ENCODE measurements around the gene C1orf50. TPM values are rescaled to one million over a fixed set of nuclear protein-coding genes. Genes with fewer than 3 reads are reported as not detected.
"Not testable (repeated sequence)": the region's sequence is repeated elsewhere in the genome, so short reads cannot be mapped to it uniquely, and the experiment has no call there.

C1orf50 gene
- total RNA-seq, 1 donor from 2014 or later = 13.6 TPM

DNA sequence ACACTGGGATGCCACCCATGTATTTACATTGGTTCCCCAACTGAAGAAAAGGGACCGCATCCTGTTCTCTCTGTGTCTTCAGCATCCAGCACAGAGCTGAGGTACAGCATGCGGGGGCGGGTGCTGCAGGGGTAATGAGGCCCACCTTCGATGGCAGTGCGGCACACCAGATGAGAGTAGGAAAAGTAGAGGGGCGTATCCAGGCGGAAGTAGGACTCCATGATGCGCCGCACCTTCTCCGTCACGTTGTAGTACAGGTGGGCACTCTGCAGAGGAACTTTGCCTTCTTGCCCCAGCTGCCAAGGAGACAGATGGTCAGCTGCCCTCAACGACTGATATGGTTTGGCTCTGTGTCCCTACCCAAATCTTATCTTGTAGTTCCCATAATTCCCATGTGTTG, 17.0 kb upstream of the C1orf50 start:
- H3K4me1 Mint-ChIP-seq = no peaks in the 10 kb centered on the region
- H3K36me3 Mint-ChIP-seq (ENCODE audit: low read depth) = peaks cover 64% of the 10 kb centered on the region
- H3K9me3 Mint-ChIP-seq = peaks cover 5% of the 10 kb centered on the region

GRCh38 chr1:42751511-42752070, 15.5 kb upstream of the C1orf50 start:
- not testable (repeated sequence) for H3K4me1 Mint-ChIP-seq; H3K9me3 Mint-ChIP-seq; DNase-seq (ENCODE audit: low read depth, low spot score); H3K4me3 Mint-ChIP-seq; H3K27ac Mint-ChIP-seq (ENCODE audit: unreplicated experiment); H3K27me3 Mint-ChIP-seq (ENCODE audit: low read depth)
- peaks cover 64% of the 10 kb centered on the region for H3K36me3 Mint-ChIP-seq (ENCODE audit: low read depth)

More for the DNA sequence above, 17.0 kb upstream of the C1orf50 start:
- H3K27ac Mint-ChIP-seq (ENCODE audit: unreplicated experiment) = no peak overlapping the region
- no peak for TF ChIP-seq CTCF (conservative IDR thresholded peaks at IDR 0.05)
- no peak overlapping the region for H3K4me3 Mint-ChIP-seq
- no peaks in the 10 kb centered on the region for H3K27me3 Mint-ChIP-seq (ENCODE audit: low read depth)
- DNase-seq (ENCODE audit: low read depth, low spot score) = no peak

GRCh38 chr1:42752284-42752683, 14.8 kb upstream of the C1orf50 start:
- TF ChIP-seq CTCF (conservative IDR thresholded peaks at IDR 0.05) = no peak
- peaks cover 5% of the 10 kb centered on the region for H3K9me3 Mint-ChIP-seq
- H3K27ac Mint-ChIP-seq (ENCODE audit: unreplicated experiment) = peak overlapping the region; percentile 24
- peaks cover 62% of the 10 kb centered on the region for H3K36me3 Mint-ChIP-seq (ENCODE audit: low read depth)
- no peak for DNase-seq (ENCODE audit: low read depth, low spot score)
- no peaks in the 10 kb centered on the region for H3K27me3 Mint-ChIP-seq (ENCODE audit: low read depth)
- peaks cover 3% of the 10 kb centered on the region for H3K4me1 Mint-ChIP-seq
- no peak overlapping the region for H3K4me3 Mint-ChIP-seq

GRCh38 chr1:42753070-42753469, 14.0 kb upstream of the C1orf50 start:
- Mint-ChIP-seq H3K4me1 (peaks cover 3% of the 10 kb centered on the region), H3K4me3 (no peak overlapping the region), H3K36me3 (ENCODE audit: low read depth) (peaks cover 65% of the 10 kb centered on the region), H3K27me3 (ENCODE audit: low read depth) (no peaks in the 10 kb centered on the region), H3K27ac (ENCODE audit: unreplicated experiment) (no peak overlapping the region), H3K9me3 (peaks cover 5% of the 10 kb centered on the region)
- DNase-seq (ENCODE audit: low read depth, low spot score) = no peak
- no peak for TF ChIP-seq CTCF (conservative IDR thresholded peaks at IDR 0.05)

GRCh38 chr1:42756956-42757891, 9.8 kb upstream of the C1orf50 start:
- Mint-ChIP-seq H3K9me3 (no peaks in the 10 kb centered on the region), H3K36me3 (ENCODE audit: low read depth) (peaks cover 34% of the 10 kb centered on the region), H3K27ac (ENCODE audit: unreplicated experiment) (peak overlapping the region; percentile 84), H3K27me3 (ENCODE audit: low read depth) (no peaks in the 10 kb centered on the region), H3K4me3 (peak overlapping the region; percentile 48), H3K4me1 (peaks cover 4% of the 10 kb centered on the region)
- peak; percentile 74 for TF ChIP-seq CTCF (conservative IDR thresholded peaks at IDR 0.05)
- no peak for DNase-seq (ENCODE audit: low read depth, low spot score)

- no peaks in the 10 kb centered on the region for H3K9me3 Mint-ChIP-seq
- H3K4me1 Mint-ChIP-seq = peaks cover 8% of the 10 kb centered on the region
- no peaks in the 10 kb centered on the region for H3K27me3 Mint-ChIP-seq (ENCODE audit: low read depth)
- H3K36me3 Mint-ChIP-seq (ENCODE audit: low read depth) = peaks cover 28% of the 10 kb centered on the region
- no peak overlapping the region for H3K27ac Mint-ChIP-seq (ENCODE audit: unreplicated experiment)
- DNase-seq (ENCODE audit: low read depth, low spot score) = no peak
- H3K4me3 Mint-ChIP-seq = no peak overlapping the region
- TF ChIP-seq CTCF (conservative IDR thresholded peaks at IDR 0.05) = no peak
Observed at GRCh38 chr1:42757892-42758275, 9.2 kb upstream of the C1orf50 start.
